ENCODE data around the gene PTPN5. TPM values are rescaled to one million over a fixed set of nuclear protein-coding genes. Genes with fewer than 3 reads are reported as not detected.

Gene PTPN5
- total and polyA plus RNA-seq, 7 donors: 0.22 to 1.4 (median 0.61) TPM

DNA sequence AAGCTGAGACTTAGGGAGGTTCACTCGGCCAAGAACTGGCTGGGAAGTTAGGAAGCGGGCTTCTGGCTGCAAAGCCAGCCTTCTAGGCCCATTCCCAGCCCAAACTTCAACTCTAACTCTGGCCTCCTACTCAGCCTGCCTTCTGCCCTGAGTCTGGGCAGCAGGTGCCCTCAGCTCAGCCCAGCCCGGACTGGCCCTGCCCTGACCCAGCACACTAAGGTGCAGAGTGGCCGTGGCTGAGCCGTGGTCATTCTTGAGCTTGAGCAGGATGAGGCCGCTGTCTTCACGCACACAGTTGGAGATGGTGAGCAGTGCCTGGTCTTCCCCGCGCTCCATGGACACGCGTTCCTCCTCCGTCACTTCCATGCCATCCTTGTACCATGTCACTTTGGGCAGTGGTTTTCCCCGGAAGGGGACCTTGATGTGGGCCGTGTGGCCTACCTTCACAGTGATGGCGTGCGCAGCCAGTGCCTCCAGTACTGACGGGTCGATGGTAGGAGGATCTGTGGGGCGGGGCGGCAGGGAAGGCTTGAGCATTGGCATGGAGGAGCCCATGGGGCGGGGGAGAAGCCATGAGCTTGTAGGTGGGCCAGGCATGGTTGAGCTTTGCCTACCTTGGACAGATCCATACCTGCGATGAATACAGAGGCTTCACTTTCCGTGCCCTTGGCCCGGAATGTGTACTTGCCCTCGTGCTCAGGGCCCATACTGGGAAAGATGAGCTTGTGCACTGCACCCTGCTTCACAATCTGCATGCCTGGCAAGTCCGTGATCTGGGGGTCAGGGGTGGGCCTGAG, 77.8 kb downstream of the PTPN5 start:
- intact Hi-C loops (cut with DNase I): no loop called here
- DNase-seq (no peak), ATAC-seq (no peak)
- no peak overlapping the region for H3K4me3 ChIP-seq
- no peak for TF ChIP-seq CTCF (IDR thresholded peaks at IDR 0.05)
- no peaks in the 10 kb centered on the region for H3K9me3 ChIP-seq
- no peaks in the 10 kb centered on the region for H3K4me1 ChIP-seq
- H3K27ac ChIP-seq: no peak overlapping the region
- H3K36me3 ChIP-seq (ENCODE audit: insufficient read depth in 1 of 2, low read depth in 1 of 2): no peaks in the 10 kb centered on the region
- 90 to 95% (median 92%) methylated on average over 26 of the region's 26 CpGs for WGBS, 3 donors
- H3K27me3 ChIP-seq (ENCODE audit: insufficient read depth in 3 of 3, low read length in 2 of 3): no peaks in the 10 kb centered on the region

GRCh38 chr11:18710545-18710944, 81.1 kb downstream of the PTPN5 start:
- ATAC-seq: no peak
- intact Hi-C loops (cut with DNase I): no loop called here

GRCh38 chr11:18709414-18709813, 82.2 kb downstream of the PTPN5 start:
- Histone ChIP-seq H3K4me1 (peaks cover 8% of the 10 kb centered on the region), H3K27me3 (ENCODE audit: insufficient read depth in 3 of 3, low read length in 2 of 3) (peaks cover 0 to 6% (median 0%) of the 10 kb centered on the region in 3 donors), H3K27ac (no peak overlapping the region), H3K9me3 (no peaks in the 10 kb centered on the region), H3K4me3 (no peak overlapping the region), H3K36me3 (ENCODE audit: insufficient read depth in 1 of 2, low read depth in 1 of 2) (no peaks in the 10 kb centered on the region)
- 90 to 93% (median 93%) methylated on average over 4 of the region's 4 CpGs for WGBS, 3 donors
- ATAC-seq: no peak
- TF ChIP-seq CTCF (IDR thresholded peaks at IDR 0.05): no peak
- intact Hi-C loops (cut with DNase I): no loop called here
- no peak for DNase-seq

More at GRCh38 chr11:18710545-18710944, 81.1 kb downstream of the PTPN5 start:
- Histone ChIP-seq H3K27me3 (ENCODE audit: insufficient read depth in 3 of 3, low read length in 2 of 3) (peaks cover 0 to 6% (median 0%) of the 10 kb centered on the region in 3 donors), H3K4me1 (peaks cover 6% of the 10 kb centered on the region), H3K4me3 (no peak overlapping the region), H3K27ac (no peak overlapping the region), H3K36me3 (ENCODE audit: insufficient read depth in 1 of 2, low read depth in 1 of 2) (no peaks in the 10 kb centered on the region), H3K9me3 (no peaks in the 10 kb centered on the region)
- DNase-seq: no peak
- WGBS, 3 donors: 63 to 79% (median 71%) methylated on average over 5 of the region's 5 CpGs
- no peak for TF ChIP-seq CTCF (IDR thresholded peaks at IDR 0.05)

DNA sequence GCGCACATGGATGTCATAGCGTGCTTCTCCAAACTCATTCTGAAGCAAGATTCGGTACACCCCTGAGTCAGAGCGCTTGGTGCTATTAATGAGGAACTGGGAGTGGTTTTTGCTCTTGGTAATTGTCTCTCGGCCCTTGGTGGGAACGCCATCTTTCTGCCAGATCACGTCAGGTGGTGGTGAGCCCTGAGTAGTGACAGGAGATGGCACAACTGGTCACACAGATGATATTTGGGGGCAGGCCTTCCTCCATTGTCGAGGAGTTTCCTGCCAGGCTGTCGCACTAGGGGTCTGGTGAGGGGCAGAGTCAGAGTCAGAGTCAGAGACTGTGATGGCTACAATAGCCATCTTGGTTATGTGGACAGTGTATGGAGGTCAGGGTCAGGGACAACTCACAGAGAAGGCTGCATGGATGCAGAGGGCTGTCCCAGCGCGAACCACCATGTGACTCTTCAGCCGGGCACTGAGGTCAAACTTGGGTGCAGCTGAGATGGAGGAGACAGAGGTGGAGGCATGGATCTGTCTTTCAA, 83.7 kb downstream of the PTPN5 start:
- no peak for TF ChIP-seq CTCF (IDR thresholded peaks at IDR 0.05)
- DNase-seq (no peak), ATAC-seq (no peak)
- H3K27me3 ChIP-seq (ENCODE audit: insufficient read depth in 3 of 3, low read length in 2 of 3): peaks cover 0 to 6% (median 0%) of the 10 kb centered on the region in 3 donors
- peaks cover 0 to 2% of the 10 kb centered on the region in 2 donors for H3K36me3 ChIP-seq (ENCODE audit: insufficient read depth in 1 of 2, low read depth in 1 of 2)
- H3K9me3 ChIP-seq: no peaks in the 10 kb centered on the region
- no peak overlapping the region for H3K27ac ChIP-seq
- 86 to 90% (median 87%) methylated on average over 12 of the region's 12 CpGs for WGBS, 3 donors
- H3K4me3 ChIP-seq: no peak overlapping the region
- intact Hi-C loops (cut with DNase I): no loop called here
- H3K4me1 ChIP-seq: peaks cover 8% of the 10 kb centered on the region

All from psoas muscle (tissue), 8 donors.